Adrenal gland (tissue), 12 donors: Measurements from ENCODE around the gene ANKRD6. TPM values are rescaled to one million over a fixed set of nuclear protein-coding genes. Genes with fewer than 3 reads are reported as not detected.

Experiments used
- DNase-seq, 7 donors: peaks; one replicate each; pipeline ENCODE4 v3.0.0-alpha.2; 2019 to 2020
- H3K27ac ChIP-seq, 5 donors: fragments of 200-600 bp; sonication (generic) in 4 of 5; 1 replicate in 3 of 5; 2 replicates in 2 of 5; pipeline versions ENCODE4 v1.5.1 to v1.8.0; 2016 to 2020; ENCODE audit warnings: mild to moderate bottlenecking in 1 of 5
- H3K27me3 ChIP-seq: fragments of 200-600 bp; 2 replicates; pipeline ENCODE4 v1.8.0; 2021
- H3K36me3 ChIP-seq, 2 donors: fragments of 200-600 bp; replicated peaks in 1 of 2; 1 replicate in 1 of 2; 2 replicates in 1 of 2; pipeline versions ENCODE4 v1.5.1 to v1.8.0; 2018 to 2022
- H3K4me1 ChIP-seq, 2 donors: fragments of 200-600 bp; replicated peaks in 1 of 2; 1 replicate in 1 of 2; 2 replicates in 1 of 2; pipeline versions ENCODE4 v1.5.1 to v1.8.0; 2018 to 2021
- H3K4me3 ChIP-seq, 4 donors: fragments of 200-600 bp; sonication (generic) in 3 of 4; one replicate each; pipeline ENCODE4 v1.5.1; 2016 to 2018
- H3K9me3 ChIP-seq, 3 donors: fragments of 200-600 bp; sonication (generic) in 1 of 3; replicated peaks in 1 of 3; 1 replicate in 2 of 3; 2 replicates in 1 of 3; pipeline versions ENCODE4 v1.5.1 to v1.8.0; 2016 to 2021
- POLR2A ChIP-seq, 2 donors: fragments of 450-650 bp; IDR thresholded peaks; one replicate each; pipeline ENCODE4 v1.6.1; 2017; ENCODE audit warnings: antibody characterized with exemption in 2 of 2, mild to moderate bottlenecking in 2 of 2, moderate library complexity in 1 of 2
- WGBS, 4 donors: extraction: QIAGEN DNeasy Blood & Tissue Kit in 2 of 4; methylation state at CpG; one replicate each; pipeline versions ENCODE4 v1.1.5 to v1.1.7; 2013 to 2017; 5-methylcytosine and 5-hydroxymethylcytosine counted together
- intact Hi-C, 2 donors: fragments of 100-400 bp; cut with DNase I; formaldehyde crosslinking; loops; one replicate each; pipeline versions ENCODE4 v1.14.1 to v1.15.0; 2022 to 2023
- polyA plus RNA-seq, 3 donors: library from polyadenylated mRNA; stranded (reverse); fragments of 200-250 nt in 2 of 3; fragments of 350-450 nt in 1 of 3; fragmentation: Illumina TruSeq in 1 of 3; extraction: RNeasy Lipid Tissue Mini Kit (QIAGEN cat#74804) in 1 of 3; gene quantifications; one replicate each; pipeline ENCODE4 v1.2.3, GENCODE V29; 2013 to 2014
- total RNA-seq, 9 donors: library from RNA; depleted of rRNA in 4 of 9; stranded (reverse); fragments of >200 nt in 4 of 9; fragments of 120-200 nt in 1 of 9; fragmentation: NEBNext Ultra II Directional in 1 of 9; extraction: Animal tissue kit (Norgen Biotek cat#: 25700) in 1 of 9; gene quantifications; one replicate each; pipeline versions ENCODE4 v1.1.0 to v1.2.4, GENCODE V29; 2013 to 2023
- TF ChIP-seq, protein P1 (sequence below), 6 experiments: fragments of 450-650 bp in 4 of 6; fragments of 200-600 bp in 2 of 6; sonication (generic) in 1 of 6; IDR thresholded peaks; 1 replicate in 5 of 6; 2 replicates in 1 of 6; pipeline versions ENCODE4 v1.5.1 to v1.8.0; 2016 to 2021; ENCODE audit warnings: antibody characterized with exemption in 6 of 6, mild to moderate bottlenecking in 2 of 6, moderate library complexity in 1 of 6
- donor health status: healthy with polysubstance abuse.
- donor health status: Bipolar disorder and iron deficiency.
- donor health status: DM: yes; HTN: yes; CAD: no.
- donor health status: DM: no; HTN: no; CAD: no.
- donor health status: DM: no; HTN: no; CAD: no.
- donor health status: DM: yes; HTN: yes; CAD: no.

The ANKRD6 gene
- total and polyA plus RNA-seq, 12 donors = 2.8 to 16.6 (median 7.7) TPM

DNA sequence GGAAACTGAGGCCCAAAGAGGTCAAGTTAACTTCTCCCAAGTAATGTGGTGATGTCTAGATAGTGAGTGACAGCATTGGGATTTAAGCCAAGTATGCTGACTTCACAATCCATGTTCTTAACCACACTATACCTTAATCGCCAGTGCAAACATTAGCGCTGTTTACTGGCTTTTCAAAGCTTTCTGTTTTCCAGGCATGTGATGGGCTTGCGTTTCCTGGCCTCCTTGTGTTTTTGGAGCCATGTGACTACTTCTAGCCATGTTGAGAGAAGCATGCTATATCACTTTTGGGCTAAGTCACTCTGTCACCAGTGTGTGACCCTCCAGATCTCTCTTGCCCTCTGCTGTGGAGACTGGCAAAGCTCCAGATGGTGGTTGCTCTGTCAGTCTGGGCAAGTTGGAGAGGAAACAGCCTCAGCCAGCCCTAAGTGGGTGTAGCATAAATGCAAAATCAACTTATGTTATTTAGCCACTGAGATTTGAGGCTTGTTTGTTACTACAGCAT, 76.9 kb downstream of the ANKRD6 start:
- 74 to 87% (median 83%) methylated on average over 3 of the region's 3 CpGs for WGBS, 4 donors

DNA sequence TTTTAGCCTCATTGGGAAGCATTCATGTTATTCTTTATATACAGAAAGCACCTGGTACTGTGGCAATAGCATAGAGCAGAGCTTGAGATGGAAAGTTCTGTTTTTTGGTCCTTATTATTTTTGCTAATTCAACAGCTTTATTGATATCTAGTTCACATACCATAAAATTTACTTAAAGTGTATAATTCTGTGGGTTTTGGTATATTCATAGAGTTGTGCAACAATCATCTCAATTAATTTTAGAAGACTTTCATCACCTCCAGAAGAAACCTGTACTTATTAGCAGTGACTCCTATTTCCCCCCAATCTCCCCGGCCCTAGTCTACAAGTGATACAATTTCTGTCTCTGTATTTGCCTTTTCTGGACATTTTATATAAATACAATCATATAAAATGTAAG, 77.4 kb downstream of the ANKRD6 start:
- H3K27ac ChIP-seq = no peak overlapping the region
- no peak for DNase-seq
- WGBS, 4 donors = 89 to 100% (median 98%) methylated on average over 1 of the region's 1 CpG
- H3K9me3 ChIP-seq = no peaks in the 10 kb centered on the region
- H3K4me3 ChIP-seq = no peak overlapping the region
- intact Hi-C loops = no loop called here
- H3K36me3 ChIP-seq = no peaks in the 10 kb centered on the region
- no peaks in the 10 kb centered on the region for H3K27me3 ChIP-seq
- no peak for TF ChIP-seq POLR2A (IDR thresholded peaks at IDR 0.05)
- TF ChIP-seq, protein P1, sequence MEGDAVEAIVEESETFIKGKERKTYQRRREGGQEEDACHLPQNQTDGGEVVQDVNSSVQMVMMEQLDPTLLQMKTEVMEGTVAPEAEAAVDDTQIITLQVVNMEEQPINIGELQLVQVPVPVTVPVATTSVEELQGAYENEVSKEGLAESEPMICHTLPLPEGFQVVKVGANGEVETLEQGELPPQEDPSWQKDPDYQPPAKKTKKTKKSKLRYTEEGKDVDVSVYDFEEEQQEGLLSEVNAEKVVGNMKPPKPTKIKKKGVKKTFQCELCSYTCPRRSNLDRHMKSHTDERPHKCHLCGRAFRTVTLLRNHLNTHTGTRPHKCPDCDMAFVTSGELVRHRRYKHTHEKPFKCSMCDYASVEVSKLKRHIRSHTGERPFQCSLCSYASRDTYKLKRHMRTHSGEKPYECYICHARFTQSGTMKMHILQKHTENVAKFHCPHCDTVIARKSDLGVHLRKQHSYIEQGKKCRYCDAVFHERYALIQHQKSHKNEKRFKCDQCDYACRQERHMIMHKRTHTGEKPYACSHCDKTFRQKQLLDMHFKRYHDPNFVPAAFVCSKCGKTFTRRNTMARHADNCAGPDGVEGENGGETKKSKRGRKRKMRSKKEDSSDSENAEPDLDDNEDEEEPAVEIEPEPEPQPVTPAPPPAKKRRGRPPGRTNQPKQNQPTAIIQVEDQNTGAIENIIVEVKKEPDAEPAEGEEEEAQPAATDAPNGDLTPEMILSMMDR (IDR thresholded peaks at IDR 0.05) = no peak
- H3K4me1 ChIP-seq = no peaks in the 10 kb centered on the region

More for the DNA sequence above, 76.9 kb downstream of the ANKRD6 start:
- Histone ChIP-seq H3K4me3 (no peak overlapping the region), H3K27me3 (no peaks in the 10 kb centered on the region), H3K9me3 (no peaks in the 10 kb centered on the region), H3K4me1 (no peaks in the 10 kb centered on the region), H3K27ac (no peak overlapping the region), H3K36me3 (no peaks in the 10 kb centered on the region)
- TF ChIP-seq POLR2A (IDR thresholded peaks at IDR 0.05) = no peak
- TF ChIP-seq, protein P1 (IDR thresholded peaks at IDR 0.05) = no peak
- DNase-seq = no peak
- intact Hi-C loops = no loop called here

DNA sequence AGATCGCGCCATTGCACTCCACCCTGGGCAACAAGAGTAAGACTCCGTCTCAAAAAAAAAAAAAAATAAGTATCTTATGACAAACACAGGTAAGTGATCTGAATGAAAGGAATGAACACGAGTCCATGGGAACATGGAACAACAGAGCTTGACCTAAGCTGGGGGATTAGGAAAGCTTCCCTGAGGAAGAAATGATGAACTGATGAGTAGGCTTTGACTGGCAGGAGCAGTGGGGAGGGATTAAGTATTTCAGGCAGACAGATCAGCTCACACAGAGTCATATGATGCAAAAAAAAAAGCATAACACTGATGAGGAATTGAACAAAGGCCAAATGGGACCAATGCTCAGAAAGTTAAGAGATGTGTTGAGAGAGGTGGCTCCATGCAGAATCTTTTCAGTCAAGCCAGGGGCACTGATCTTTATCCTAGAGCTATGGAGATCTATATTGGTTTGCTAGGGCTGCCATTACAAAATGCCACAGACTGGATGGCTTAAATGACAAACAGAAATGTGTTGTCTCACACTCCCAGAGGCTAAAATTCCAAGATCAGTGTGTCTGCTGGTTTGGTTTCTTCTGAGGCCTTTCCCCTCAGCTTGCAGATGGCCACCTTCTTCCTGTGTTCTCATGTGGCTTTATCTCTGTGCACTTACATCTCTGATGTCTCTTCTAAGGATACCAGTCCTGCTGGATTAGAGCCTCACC, 85.6 kb downstream of the ANKRD6 start:
- 86 to 97% (median 96%) methylated on average over 4 of the region's 4 CpGs for WGBS, 4 donors
- Histone ChIP-seq H3K4me1 (no peaks in the 10 kb centered on the region), H3K27ac (no peak overlapping the region), H3K27me3 (no peaks in the 10 kb centered on the region), H3K9me3 (no peaks in the 10 kb centered on the region), H3K4me3 (no peak overlapping the region), H3K36me3 (no peaks in the 10 kb centered on the region)
- intact Hi-C loops = no loop called here
- no peak for TF ChIP-seq POLR2A (IDR thresholded peaks at IDR 0.05)
- TF ChIP-seq, protein P1 (IDR thresholded peaks at IDR 0.05) = no peak
- DNase-seq = no peak

DNA sequence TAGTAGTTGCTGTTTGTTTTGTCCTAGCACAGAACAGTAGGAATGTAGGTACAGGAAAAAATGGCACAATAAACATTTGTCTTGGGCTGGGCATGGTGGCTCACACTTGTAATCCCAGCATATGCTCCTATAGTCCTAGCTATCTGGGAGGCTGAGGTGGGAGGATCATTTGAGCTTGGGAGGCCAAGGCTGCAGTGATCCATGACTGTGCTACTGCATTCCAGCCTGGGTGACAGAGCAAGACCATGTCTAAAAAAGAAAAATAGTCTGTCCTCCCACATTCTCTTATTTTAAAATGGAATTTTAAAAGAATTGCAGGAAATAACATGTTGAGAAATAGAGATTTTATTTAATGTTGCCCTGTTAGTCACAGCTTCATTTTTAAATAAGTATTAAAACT, 87.8 kb downstream of the ANKRD6 start:
- TF ChIP-seq, protein P1 (IDR thresholded peaks at IDR 0.05) = no peak
- TF ChIP-seq POLR2A (IDR thresholded peaks at IDR 0.05) = no peak
- DNase-seq = no peak
- no peaks in the 10 kb centered on the region for H3K9me3 ChIP-seq
- H3K4me1 ChIP-seq = no peaks in the 10 kb centered on the region
- H3K27me3 ChIP-seq = no peaks in the 10 kb centered on the region
- intact Hi-C loops = no loop called here
- H3K4me3 ChIP-seq = no peak overlapping the region
- no peaks in the 10 kb centered on the region for H3K36me3 ChIP-seq
- H3K27ac ChIP-seq = no peak overlapping the region
